Spleen (tissue), 7 donors: Measurements from ENCODE around the gene EMC10.

Experiments used
- CTCF ChIP-seq, 11 experiments: fragments of 200-600 bp in 7 of 11; fragments of 450-650 bp in 4 of 11; sonication (generic) in 4 of 11; IDR thresholded peaks in 8 of 11; conservative IDR thresholded peaks in 3 of 11; 1 replicate in 7 of 11; 2 replicates in 4 of 11; pipeline versions ENCODE4 v1.4.0 to v1.8.0; 2016 to 2021; ENCODE audit warnings: antibody characterized with exemption in 11 of 11, inconsistent platforms in 4 of 11, mild to moderate bottlenecking in 1 of 11
- POLR2A ChIP-seq, 3 donors: fragments of 450-650 bp; IDR thresholded peaks; one replicate each; pipeline ENCODE4 v1.5.1; 2017; ENCODE audit warnings: antibody characterized with exemption in 3 of 3, mild to moderate bottlenecking in 1 of 3
- POLR2AphosphoS5 ChIP-seq, 3 donors: sonication (generic); formaldehyde crosslinking; IDR thresholded peaks; one replicate each; pipeline ENCODE4 v1.5.1; 2017; ENCODE audit warnings: antibody characterized with exemption in 3 of 3
- donor health status: DM: no; HTN: no; CAD: no; lungs with moderate emphysema.
- donor health status: DM: no; HTN: no; CAD: no.
- donor health status: DM: no; HTN: no; CAD: no.

- TF ChIP-seq CTCF (IDR thresholded peaks at IDR 0.05 in 8 of 11, conservative IDR thresholded peaks at IDR 0.05 in 3 of 11) (peak in 4 of 11 experiments; percentile 16 to 46 (median 20)), POLR2A (IDR thresholded peaks at IDR 0.05) (no peak), POLR2AphosphoS5 (IDR thresholded peaks at IDR 0.05) (peak; percentile 90 to 95 (median 92))
Measured at GRCh38 chr19:50511069-50511822, 34.9 kb downstream of the EMC10 start, which contains the start of gene JOSD2.
